ENCODE data around the gene ASCL3.

ASCL3 gene

GRCh38 chr11:8922691-8923090, 20.1 kb downstream of the ASCL3 start:
- no peak overlapping the region for H3K4me3 ChIP-seq (ENCODE audit: low read length)
- H3K27ac ChIP-seq (ENCODE audit: low read depth, low read length) = no peak overlapping the region
- no peaks in the 10 kb centered on the region for H3K9me2 ChIP-seq (replicated peaks; ENCODE audit: control insufficient read depth, low read length)
- no peaks in the 10 kb centered on the region for H3K27me3 ChIP-seq (ENCODE audit: control insufficient read depth, low read length)
- H3F3A ChIP-seq (ENCODE audit: control insufficient read depth, insufficient read depth) = no peaks in the 10 kb centered on the region
- no peaks in the 10 kb centered on the region for H3K79me2 ChIP-seq (ENCODE audit: control insufficient read depth, low read length)
- H3K4me2 ChIP-seq (ENCODE audit: low read length) = no peak overlapping the region
- H3K9me3 ChIP-seq (ENCODE audit: control insufficient read depth, insufficient read depth, low read length) = no peaks in the 10 kb centered on the region
- peaks cover 50% of the 10 kb centered on the region for H3K36me3 ChIP-seq (ENCODE audit: control insufficient read depth, low read length)
- H3K4me1 ChIP-seq (ENCODE audit: control insufficient read depth, low read length) = no peaks in the 10 kb centered on the region
- TF ChIP-seq EZH2phosphoT487 (IDR thresholded peaks at IDR 0.05; ENCODE audit: borderline replicate concordance, low read length) = no peak
- TF ChIP-seq CTCF (IDR thresholded peaks at IDR 0.05; ENCODE audit: low read depth, low read length, poor library complexity, severe bottlenecking) = no peak
- no peaks in the 10 kb centered on the region for H4K20me1 ChIP-seq (ENCODE audit: control insufficient read depth, insufficient read depth, low read depth, low read length)

GRCh38 chr11:8917157-8917825, 25.5 kb downstream of the ASCL3 start:
- Histone ChIP-seq H3K4me2 (ENCODE audit: low read length) (no peak overlapping the region), H3K36me3 (ENCODE audit: control insufficient read depth, low read length) (peaks cover 85% of the 10 kb centered on the region)

GRCh38 chr11:8914661-8915018, 28.2 kb downstream of the ASCL3 start:
- no peaks in the 10 kb centered on the region for H3K27me3 ChIP-seq (ENCODE audit: control insufficient read depth, low read length)
- H3K79me2 ChIP-seq (ENCODE audit: control insufficient read depth, low read length) = peaks cover 36% of the 10 kb centered on the region
- no peak overlapping the region for H3K4me3 ChIP-seq (ENCODE audit: low read length)
- H3F3A ChIP-seq (ENCODE audit: control insufficient read depth, insufficient read depth) = peaks cover 6% of the 10 kb centered on the region; the same call in 1 of the 2 replicates
- peaks cover 33% of the 10 kb centered on the region for H3K4me1 ChIP-seq (ENCODE audit: control insufficient read depth, low read length)
- TF ChIP-seq EZH2phosphoT487 (IDR thresholded peaks at IDR 0.05; ENCODE audit: borderline replicate concordance, low read length) (no peak), CTCF (IDR thresholded peaks at IDR 0.05; ENCODE audit: low read depth, low read length, poor library complexity, severe bottlenecking) (peak; percentile 21)
- no peaks in the 10 kb centered on the region for H3K9me3 ChIP-seq (ENCODE audit: control insufficient read depth, insufficient read depth, low read length)
- H3K4me2 ChIP-seq (ENCODE audit: low read length) = peak overlapping the region; percentile 74
- H3K27ac ChIP-seq (ENCODE audit: low read depth, low read length) = 0 out of 2 replicates have a peak overlapping the region, but pooled peaks have one; percentile 49
- peaks cover 66% of the 10 kb centered on the region for H3K36me3 ChIP-seq (ENCODE audit: control insufficient read depth, low read length)
- H4K20me1 ChIP-seq (ENCODE audit: control insufficient read depth, insufficient read depth, low read depth, low read length) = peaks cover 5% of the 10 kb centered on the region; the same call in 1 of the 2 replicates
- no peaks in the 10 kb centered on the region for H3K9me2 ChIP-seq (replicated peaks; ENCODE audit: control insufficient read depth, low read length)

More at GRCh38 chr11:8917157-8917825, 25.5 kb downstream of the ASCL3 start:
- H3K9me3 ChIP-seq (ENCODE audit: control insufficient read depth, insufficient read depth, low read length) = no peaks in the 10 kb centered on the region
- no peaks in the 10 kb centered on the region for H3K9me2 ChIP-seq (replicated peaks; ENCODE audit: control insufficient read depth, low read length)
- H3F3A ChIP-seq (ENCODE audit: control insufficient read depth, insufficient read depth) = peaks cover 6% of the 10 kb centered on the region; the same call in 1 of the 2 replicates
- H3K79me2 ChIP-seq (ENCODE audit: control insufficient read depth, low read length) = peaks cover 23% of the 10 kb centered on the region
- peaks cover 23% of the 10 kb centered on the region for H3K4me1 ChIP-seq (ENCODE audit: control insufficient read depth, low read length)
- peaks cover 5% of the 10 kb centered on the region; the same call in 1 of the 2 replicates for H4K20me1 ChIP-seq (ENCODE audit: control insufficient read depth, insufficient read depth, low read depth, low read length)
- TF ChIP-seq CTCF (IDR thresholded peaks at IDR 0.05; ENCODE audit: low read depth, low read length, poor library complexity, severe bottlenecking) = no peak
- no peak for TF ChIP-seq EZH2phosphoT487 (IDR thresholded peaks at IDR 0.05; ENCODE audit: borderline replicate concordance, low read length)
- no peak overlapping the region for H3K27ac ChIP-seq (ENCODE audit: low read depth, low read length)
- H3K4me3 ChIP-seq (ENCODE audit: low read length) = no peak overlapping the region
- H3K27me3 ChIP-seq (ENCODE audit: control insufficient read depth, low read length) = no peaks in the 10 kb centered on the region
